GM12878 (cell line): Measurements from ENCODE around the gene CMTM3.

Experiments
- ASH2L ChIP-seq: fragments of 300-600, 200-600 bp; sonication (generic); IDR thresholded peaks from 2 replicates; pipeline ENCODE4 v1.6.1; 2017; ENCODE audit warnings: low read depth, mild to moderate bottlenecking, borderline replicate concordance
- BHLHE40 ChIP-seq, 2 experiments: fragments of 450-650 bp in 1 of 2; IDR thresholded peaks; 2 replicates each; pipeline ENCODE4 v1.6.1; 2011 to 2017; ENCODE audit warnings: low read depth in 2 of 2, borderline replicate concordance in 1 of 2, improper control_type of control experiment in 1 of 2, low read length in 1 of 2, mild to moderate bottlenecking in 1 of 2
- CTCF ChIP-seq, 3 experiments: IDR thresholded peaks in 2 of 3; conservative IDR thresholded peaks in 1 of 3; 2 replicates each; pipeline ENCODE4 v1.5.1; 2011; ENCODE audit warnings: low read depth in 3 of 3, low read length in 3 of 3, mild to moderate bottlenecking in 3 of 3, control low read depth in 2 of 3, moderate library complexity in 2 of 3, inconsistent platforms in 1 of 3, mixed read lengths in 1 of 3; ENCODE audit not compliant: control insufficient read depth in 2 of 3, insufficient read depth in 1 of 3; ENCODE audit errors: extremely low read depth in 1 of 3
- MAX ChIP-seq: IDR thresholded peaks from 2 replicates; pipeline ENCODE4 v1.6.1; 2012; ENCODE audit warnings: low read depth, low read length, improper control_type of control experiment
- NFYA ChIP-seq: IDR thresholded peaks from 2 replicates; pipeline ENCODE4 v1.6.1; 2011; ENCODE audit warnings: low read depth, mild to moderate bottlenecking, low read length, improper control_type of control experiment, borderline replicate concordance
- NFYB ChIP-seq: IDR thresholded peaks from 2 replicates; pipeline ENCODE4 v1.6.1; 2011; ENCODE audit warnings: low read depth, mild to moderate bottlenecking, low read length, improper control_type of control experiment, moderate library complexity; ENCODE audit not compliant: insufficient read depth
- POLR2AphosphoS5 ChIP-seq: IDR thresholded peaks from 2 replicates; pipeline ENCODE4 v1.6.1; 2011; ENCODE audit warnings: mild to moderate bottlenecking, low read length, inconsistent platforms
- RAD51 ChIP-seq: fragments of 450-650 bp; IDR thresholded peaks from 2 replicates; pipeline ENCODE4 v1.6.1; 2016; ENCODE audit warnings: moderate library complexity, mild to moderate bottlenecking, inconsistent platforms
- REST ChIP-seq: IDR thresholded peaks from 2 replicates; pipeline ENCODE4 v1.6.1; 2012; ENCODE audit warnings: mild to moderate bottlenecking, low read depth, low read length
- SMC3 ChIP-seq: IDR thresholded peaks from 2 replicates; pipeline ENCODE4 v1.6.1; 2011; ENCODE audit warnings: low read length, improper control_type of control experiment, borderline replicate concordance

GRCh38 chr16:66641387-66641786 lies 36.9 kb downstream of the CMTM3 start:
- TF ChIP-seq NFYA (no peak), CTCF (IDR thresholded peaks at IDR 0.05 in 2 of 3, conservative IDR thresholded peaks at IDR 0.05 in 1 of 3; ENCODE audit: control insufficient read depth in 2 of 3, extremely low read depth in 1 of 3, insufficient read depth in 1 of 3, low read depth in 3 of 3, low read length in 3 of 3) (no peak), NFYB (no peak), RAD51 (no peak), BHLHE40 (IDR thresholded peaks at IDR 0.05; ENCODE audit: borderline replicate concordance in 1 of 2, low read depth in 2 of 2, low read length in 1 of 2) (no peak), REST (no peak), MAX (no peak), SMC3 (no peak), ASH2L (no peak), POLR2AphosphoS5 (no peak)
